ENCODE results near the gene RAD9A. TPM values are rescaled to one million over a fixed set of nuclear protein-coding genes. Genes with fewer than 3 reads are reported as not detected.

The RAD9A gene
- total RNA-seq, 2 experiments from 2014 or later = 59.5 to 60.4 TPM

DNA sequence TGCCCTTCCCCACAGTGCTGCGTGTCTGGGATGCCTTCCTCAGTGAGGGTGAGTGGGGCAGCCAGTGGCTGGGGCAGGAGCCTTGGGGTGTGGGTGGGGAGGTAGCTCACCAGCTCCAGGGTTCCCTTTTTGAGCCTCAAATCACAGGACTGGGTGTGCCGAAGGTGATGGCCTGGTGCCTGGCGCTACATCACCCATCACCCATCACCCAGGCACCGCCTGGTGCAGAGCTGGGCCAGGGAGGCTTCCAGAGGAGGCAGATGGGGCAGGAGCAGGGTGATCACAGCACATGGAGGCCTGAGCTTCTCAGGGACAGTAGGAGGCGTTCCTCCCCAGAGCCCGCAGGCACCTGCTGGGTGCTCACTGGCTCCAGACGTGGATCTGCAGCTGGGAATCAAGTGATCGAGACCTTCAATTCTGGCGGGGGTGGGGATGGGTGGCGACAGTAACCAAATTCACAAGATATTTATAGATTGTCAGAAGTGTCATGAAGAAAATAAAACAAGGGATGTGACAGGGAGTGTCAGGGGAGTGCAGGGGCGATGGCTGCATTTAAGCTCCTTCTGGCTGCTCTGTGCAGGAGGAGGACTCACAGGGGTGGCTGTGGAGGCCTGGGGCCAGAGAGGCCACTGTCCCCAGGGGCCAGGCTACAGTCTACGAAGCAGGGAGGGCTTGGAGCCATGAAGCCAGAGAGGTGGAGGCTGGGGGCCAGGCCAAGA is 15.3 kb downstream of the RAD9A start:
- Mint-ChIP-seq H3K36me3 (ENCODE audit: low read depth) (peaks cover 68% of the 10 kb centered on the region), H3K9me3 (ENCODE audit: insufficient read depth) (no peaks in the 10 kb centered on the region), H3K4me1 (ENCODE audit: low read depth) (peaks cover 77% of the 10 kb centered on the region), H3K4me3 (peak overlapping the region; percentile 92), H3K27me3 (ENCODE audit: low read depth) (no peaks in the 10 kb centered on the region), H3K27ac (peak overlapping the region; percentile 93)
- POLR2A ChIA-PET = interaction anchor here (0.8 to 3.5 kb wide), 13 partner anchors 11 to 135 kb away, joined by 3 to 61 read pairs (median 4); partner anchors contain the start of genes AIP and PTPRCAP
- CTCF ChIA-PET = interaction anchor here (0.7 to 3.4 kb wide), 9 partner anchors 12 to 145 kb away, joined by 3 to 35 read pairs (median 5); partner anchors contain the start of genes PTPRCAP, RAD9A and RPS6KB2
- ATAC-seq (no peak), DNase-seq (peak; percentile 48)

DNA sequence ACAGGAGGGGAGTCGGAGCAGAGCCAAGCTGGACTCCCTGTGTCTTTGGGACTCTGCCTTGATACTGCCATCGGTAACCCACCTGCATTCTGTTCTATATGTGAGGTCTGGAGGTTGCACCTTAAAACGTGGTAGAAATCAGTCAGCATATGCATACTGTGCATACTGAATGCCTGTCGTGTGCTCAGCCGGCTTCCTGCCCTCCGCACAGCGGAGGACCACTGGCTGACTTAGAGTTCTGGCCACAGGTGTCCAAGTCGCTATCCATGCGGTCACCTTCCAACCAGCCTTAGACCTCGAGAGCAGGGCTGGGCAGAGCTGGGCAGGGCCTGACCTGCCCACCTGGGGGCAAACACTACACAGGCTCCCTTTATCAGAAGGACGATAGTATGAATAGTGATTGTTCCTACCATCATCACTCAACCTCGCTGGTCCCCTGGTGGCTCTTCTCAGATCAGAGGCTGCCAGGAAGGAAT is 15.9 kb downstream of the RAD9A start:
- ATAC-seq (no peak), DNase-seq (peak; percentile 28)
- ChIA-PET POLR2A (interaction anchor here (0.9 to 3.5 kb wide), 15 partner anchors 11 to 136 kb away, joined by 3 to 61 read pairs (median 4); partner anchors contain the start of genes AIP, PTPRCAP and RAD9A), CTCF (interaction anchor here (0.9 to 3.4 kb wide), 11 partner anchors 11 to 145 kb away, joined by 3 to 35 read pairs (median 5); partner anchors contain the start of genes PITPNM1, POLD4, PTPRCAP and RAD9A)
- Mint-ChIP-seq H3K9me3 (ENCODE audit: insufficient read depth) (no peaks in the 10 kb centered on the region), H3K27ac (peak overlapping the region; percentile 93), H3K27me3 (ENCODE audit: low read depth) (no peaks in the 10 kb centered on the region), H3K4me1 (ENCODE audit: low read depth) (peaks cover 77% of the 10 kb centered on the region), H3K4me3 (peak overlapping the region; percentile 92), H3K36me3 (ENCODE audit: low read depth) (peaks cover 68% of the 10 kb centered on the region)

DNA sequence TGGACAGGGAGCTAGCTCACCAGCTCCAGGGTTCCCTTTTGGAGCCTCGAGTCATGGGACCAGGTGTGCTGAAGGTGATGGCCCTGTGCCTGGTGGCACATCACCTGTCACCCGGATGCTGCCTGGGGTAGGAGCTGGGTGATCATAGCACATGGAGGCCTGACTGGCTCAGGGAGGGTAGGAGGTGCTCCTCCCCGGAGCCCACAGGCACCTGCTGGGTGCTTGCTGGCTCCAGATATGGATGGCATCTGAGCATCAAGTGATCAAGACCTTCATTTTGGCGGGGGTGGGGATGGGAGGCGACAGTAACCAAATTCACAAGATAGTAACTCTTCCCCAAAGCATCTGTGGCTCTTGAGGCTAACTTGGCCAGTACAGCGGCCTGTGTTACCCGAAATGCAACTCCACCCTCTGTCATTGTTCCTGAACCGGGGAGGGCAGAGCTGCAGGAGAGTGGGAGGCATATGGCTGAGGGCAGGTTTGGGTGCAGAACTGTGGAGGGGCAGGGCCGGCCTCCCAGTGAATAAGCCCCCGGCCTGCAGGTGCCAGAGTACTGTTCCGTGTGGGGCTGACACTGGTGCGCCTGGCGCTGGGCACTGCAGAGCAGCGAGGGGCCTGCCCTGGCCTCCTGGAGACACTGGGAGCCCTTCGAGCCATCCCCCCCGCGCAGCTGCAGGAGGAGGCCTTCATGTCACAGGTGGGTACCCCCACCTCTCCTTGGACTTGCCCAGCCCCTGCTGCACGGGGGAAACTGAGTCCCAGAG is 16.8 kb downstream of the RAD9A start:
- POLR2A ChIA-PET = interaction anchor here (0.7 to 3.5 kb wide), 14 partner anchors 10 to 168 kb away, joined by 3 to 61 read pairs (median 5); partner anchors contain the start of genes PTPRCAP, RAD9A and TMEM134
- peak overlapping the region; percentile 92 for H3K4me3 Mint-ChIP-seq
- ATAC-seq = peak; percentile 35
- H3K36me3 Mint-ChIP-seq (ENCODE audit: low read depth) = peaks cover 68% of the 10 kb centered on the region
- CTCF ChIA-PET = interaction anchor here (0.9 to 3.4 kb wide), 10 partner anchors 10 to 141 kb away, joined by 3 to 35 read pairs (median 4); partner anchors contain the start of genes PITPNM1, POLD4 and RAD9A
- H3K27ac Mint-ChIP-seq = peak overlapping the region; percentile 93
- peaks cover 77% of the 10 kb centered on the region for H3K4me1 Mint-ChIP-seq (ENCODE audit: low read depth)
- peaks cover 2% of the 10 kb centered on the region for H3K27me3 Mint-ChIP-seq (ENCODE audit: low read depth)
- DNase-seq = peak; percentile 66
- H3K9me3 Mint-ChIP-seq (ENCODE audit: insufficient read depth) = no peaks in the 10 kb centered on the region

DNA sequence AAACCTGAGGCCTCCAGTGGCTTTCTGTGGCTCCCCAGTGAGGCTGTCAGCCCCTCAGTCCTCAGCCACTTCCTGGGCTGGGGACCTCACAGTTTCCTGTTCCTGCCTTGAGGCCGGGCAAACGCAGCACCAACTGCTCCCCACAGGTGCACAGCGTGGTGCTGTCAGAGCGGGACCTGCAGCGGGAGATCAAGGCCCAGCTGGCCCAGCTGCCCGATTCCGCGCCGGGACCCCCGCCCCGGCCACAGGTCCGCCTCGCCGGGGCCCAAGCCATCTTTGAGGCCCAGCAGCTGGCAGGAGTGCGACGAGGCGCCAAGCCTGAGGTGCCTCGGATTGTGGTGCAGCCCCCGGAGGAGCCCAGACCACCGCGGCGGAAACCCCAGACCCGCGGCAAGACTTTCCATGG is 17.5 kb downstream of the RAD9A start:
- DNase-seq (peak; percentile 93), ATAC-seq (peak; percentile 72)
- ChIA-PET CTCF (interaction anchor here (0.9 to 3.4 kb wide), 8 partner anchors 10 to 142 kb away, joined by 3 to 35 read pairs (median 4); partner anchors contain the start of genes PITPNM1 and POLD4), POLR2A (interaction anchor here (0.7 to 3.5 kb wide), 13 partner anchors 10 to 169 kb away, joined by 3 to 61 read pairs (median 5); partner anchors contain the start of genes PTPRCAP, RAD9A and TMEM134)
- Mint-ChIP-seq H3K27me3 (ENCODE audit: low read depth) (peaks cover 2% of the 10 kb centered on the region), H3K4me1 (ENCODE audit: low read depth) (peaks cover 80% of the 10 kb centered on the region), H3K9me3 (ENCODE audit: insufficient read depth) (no peaks in the 10 kb centered on the region), H3K36me3 (ENCODE audit: low read depth) (peaks cover 64% of the 10 kb centered on the region), H3K4me3 (peak overlapping the region; percentile 92), H3K27ac (peak overlapping the region; percentile 98)

DNA sequence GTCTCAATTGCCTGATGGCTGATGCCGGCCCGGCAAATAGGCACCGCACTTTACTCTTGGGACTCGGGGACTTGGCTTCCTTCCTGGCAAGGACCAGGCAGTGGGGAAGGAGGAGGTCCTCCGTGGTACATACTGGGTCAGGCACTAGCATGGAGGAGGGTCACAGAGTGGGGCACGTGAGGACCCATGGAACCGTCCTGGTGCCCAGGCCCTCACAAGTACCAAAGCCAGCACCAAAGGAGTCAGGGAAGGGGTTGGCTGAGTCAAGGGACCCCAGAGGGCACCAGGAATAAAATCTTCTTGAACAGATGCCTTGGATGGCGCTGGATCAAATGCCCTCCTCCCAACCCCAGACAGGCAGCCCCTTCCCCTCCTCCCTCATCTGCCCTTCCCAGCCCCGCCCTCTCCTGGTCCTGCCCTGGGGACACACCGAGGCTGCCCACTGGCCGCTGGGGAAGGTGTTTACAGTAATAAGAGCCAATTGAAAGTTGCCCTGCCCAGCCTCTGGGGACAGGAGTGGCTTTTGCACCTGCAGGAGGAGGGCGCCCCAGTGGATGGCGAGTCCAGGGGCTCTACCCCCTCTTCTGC is 18.1 kb downstream of the RAD9A start:
- ChIA-PET CTCF (interaction anchor here (1.2 to 3.4 kb wide), 3 partner anchors 9 to 142 kb away, joined by 4 to 35 read pairs (median 6); partner anchors contain the start of gene PITPNM1), POLR2A (interaction anchor here (1.3 to 3.5 kb wide), 7 partner anchors 9 to 75 kb away, joined by 5 to 61 read pairs (median 6); partner anchors contain the start of genes RAD9A and TMEM134)
- ATAC-seq (peak; percentile 1), DNase-seq (no peak)
- Mint-ChIP-seq H3K27ac (peak overlapping the region; percentile 98), H3K27me3 (ENCODE audit: low read depth) (peaks cover 2% of the 10 kb centered on the region), H3K4me3 (peak overlapping the region; percentile 92), H3K4me1 (ENCODE audit: low read depth) (peaks cover 81% of the 10 kb centered on the region), H3K9me3 (ENCODE audit: insufficient read depth) (no peaks in the 10 kb centered on the region), H3K36me3 (ENCODE audit: low read depth) (peaks cover 58% of the 10 kb centered on the region)

DNA sequence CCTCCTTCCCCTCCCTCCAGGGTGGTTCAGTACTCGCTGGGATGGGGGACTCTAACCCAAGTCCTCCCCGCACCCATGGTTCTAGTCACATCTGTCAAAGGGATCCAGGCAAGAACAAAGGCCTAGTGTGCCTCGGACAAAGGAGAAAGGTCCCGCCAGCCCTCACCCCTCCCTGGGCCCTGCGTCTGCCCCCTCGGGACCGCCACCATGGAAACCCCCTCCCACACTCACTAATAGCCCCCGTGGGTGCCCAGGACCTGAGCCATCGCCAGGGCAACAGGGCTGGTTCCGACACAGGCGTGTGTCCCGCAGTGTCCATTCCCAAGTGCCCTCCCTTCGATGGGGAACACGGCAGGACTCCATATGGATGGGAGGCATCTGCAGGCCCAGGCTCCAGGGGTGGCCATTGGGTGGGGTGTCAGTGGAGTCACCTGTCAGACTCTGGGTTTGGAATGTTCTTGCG is 18.6 kb downstream of the RAD9A start:
- ChIA-PET POLR2A (interaction anchor here (2.9 to 4.1 kb wide), 3 partner anchors 8 to 27 kb away, joined by 21 to 34 read pairs (median 27); partner anchors contain the start of genes PPP1CA, PTPRCAP and TBC1D10C), CTCF (no interaction called here)
- DNase-seq (no peak), ATAC-seq (no peak)
- H3K4me3 Mint-ChIP-seq = peak overlapping the region; percentile 92
- peaks cover 2% of the 10 kb centered on the region for H3K27me3 Mint-ChIP-seq (ENCODE audit: low read depth)
- H3K4me1 Mint-ChIP-seq (ENCODE audit: low read depth) = peaks cover 83% of the 10 kb centered on the region
- peaks cover 52% of the 10 kb centered on the region for H3K36me3 Mint-ChIP-seq (ENCODE audit: low read depth)
- no peaks in the 10 kb centered on the region for H3K9me3 Mint-ChIP-seq (ENCODE audit: insufficient read depth)
- H3K27ac Mint-ChIP-seq = peak overlapping the region; percentile 98

DNA sequence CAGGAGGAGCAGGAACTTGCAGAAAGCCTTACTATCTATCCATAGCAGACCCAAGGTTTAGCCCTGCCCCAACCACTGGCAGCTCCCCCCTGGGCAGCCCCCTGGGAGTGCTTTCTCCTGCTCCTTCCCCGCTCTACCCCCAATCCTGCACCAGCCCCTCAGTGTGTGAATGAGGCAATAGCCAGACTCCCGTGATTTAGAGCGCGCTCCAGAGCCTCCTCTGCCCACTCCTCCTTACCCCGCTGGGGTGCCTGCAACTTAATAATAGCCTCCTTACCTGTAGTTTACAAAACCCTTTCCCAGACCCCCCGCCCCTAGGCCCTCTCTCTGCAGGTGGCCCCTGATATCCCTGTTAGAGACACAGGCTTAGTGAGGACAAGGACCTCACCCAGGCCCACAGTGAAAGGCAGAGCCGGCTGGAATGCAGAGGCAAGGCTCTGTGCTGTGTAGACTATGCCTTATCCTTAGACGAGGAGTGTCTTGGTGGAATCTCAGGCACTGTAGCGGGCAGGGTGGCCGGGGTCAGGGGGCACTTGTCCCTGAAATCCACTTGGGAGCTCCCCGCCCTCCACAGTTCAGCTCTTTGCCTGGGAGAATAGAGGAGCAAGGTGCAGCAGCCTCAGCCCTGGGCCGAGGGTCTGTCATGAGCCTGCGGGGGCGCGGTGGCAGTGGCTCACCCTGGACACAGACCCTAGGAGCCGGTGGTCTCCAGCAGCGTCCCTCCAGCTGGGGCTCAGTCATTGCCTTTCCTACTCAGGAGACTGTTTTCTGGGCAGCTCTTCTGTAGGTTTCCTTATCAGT is 19.4 kb downstream of the RAD9A start:
- H3K36me3 Mint-ChIP-seq (ENCODE audit: low read depth) = peaks cover 46% of the 10 kb centered on the region
- no peak for DNase-seq
- POLR2A ChIA-PET = interaction anchor here (0.7 to 4.1 kb wide), 8 partner anchors 9 to 143 kb away, joined by 3 to 34 read pairs (median 5); partner anchors contain the start of genes PPP1CA, PTPRCAP, RAD9A and TBC1D10C
- H3K9me3 Mint-ChIP-seq (ENCODE audit: insufficient read depth) = no peaks in the 10 kb centered on the region
- peaks cover 83% of the 10 kb centered on the region for H3K4me1 Mint-ChIP-seq (ENCODE audit: low read depth)
- H3K27ac Mint-ChIP-seq = peak overlapping the region; percentile 69
- no peak for ATAC-seq
- CTCF ChIA-PET = interaction anchor here (4.3 kb wide), 1 partner anchor 10 kb away, joined by 29 read pairs; the partner anchor contains the start of gene PPP1CA
- H3K27me3 Mint-ChIP-seq (ENCODE audit: low read depth) = peaks cover 2% of the 10 kb centered on the region
- peak overlapping the region; percentile 92 for H3K4me3 Mint-ChIP-seq

DNA sequence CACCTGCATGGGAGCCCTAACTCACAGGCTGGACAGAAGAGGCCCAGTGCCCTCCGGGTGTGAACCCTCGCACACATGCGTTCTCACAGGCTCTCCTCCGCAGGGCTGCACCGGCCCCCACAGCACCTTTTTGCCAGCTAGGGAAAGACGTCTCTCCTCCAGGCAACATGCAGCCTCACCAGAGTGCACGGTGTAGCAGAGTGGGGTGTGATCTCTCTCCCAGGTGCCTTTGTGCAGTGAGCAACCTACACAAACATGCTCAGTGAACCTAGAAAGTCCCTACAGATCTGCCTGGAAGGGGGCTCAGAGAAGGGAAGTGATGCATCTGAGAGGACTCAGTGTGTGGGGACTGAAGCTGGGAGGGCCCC is 20.0 kb downstream of the RAD9A start:
- H3K27ac Mint-ChIP-seq = peak overlapping the region; percentile 69
- CTCF ChIA-PET = interaction anchor here (1.4 to 4.3 kb wide), 3 partner anchors 8 to 26 kb away, joined by 6 to 29 read pairs (median 6); partner anchors contain the start of genes PPP1CA, PTPRCAP and TBC1D10C
- no peaks in the 10 kb centered on the region for H3K9me3 Mint-ChIP-seq (ENCODE audit: insufficient read depth)
- POLR2A ChIA-PET = interaction anchor here (0.6 to 4.1 kb wide), 9 partner anchors 9 to 144 kb away, joined by 3 to 34 read pairs (median 5); partner anchors contain the start of genes AIP, PPP1CA, PTPRCAP and RAD9A
- no peak overlapping the region for H3K4me3 Mint-ChIP-seq
- H3K36me3 Mint-ChIP-seq (ENCODE audit: low read depth) = peaks cover 41% of the 10 kb centered on the region
- no peak for ATAC-seq
- peaks cover 2% of the 10 kb centered on the region for H3K27me3 Mint-ChIP-seq (ENCODE audit: low read depth)
- H3K4me1 Mint-ChIP-seq (ENCODE audit: low read depth) = peaks cover 83% of the 10 kb centered on the region
- no peak for DNase-seq

DNA sequence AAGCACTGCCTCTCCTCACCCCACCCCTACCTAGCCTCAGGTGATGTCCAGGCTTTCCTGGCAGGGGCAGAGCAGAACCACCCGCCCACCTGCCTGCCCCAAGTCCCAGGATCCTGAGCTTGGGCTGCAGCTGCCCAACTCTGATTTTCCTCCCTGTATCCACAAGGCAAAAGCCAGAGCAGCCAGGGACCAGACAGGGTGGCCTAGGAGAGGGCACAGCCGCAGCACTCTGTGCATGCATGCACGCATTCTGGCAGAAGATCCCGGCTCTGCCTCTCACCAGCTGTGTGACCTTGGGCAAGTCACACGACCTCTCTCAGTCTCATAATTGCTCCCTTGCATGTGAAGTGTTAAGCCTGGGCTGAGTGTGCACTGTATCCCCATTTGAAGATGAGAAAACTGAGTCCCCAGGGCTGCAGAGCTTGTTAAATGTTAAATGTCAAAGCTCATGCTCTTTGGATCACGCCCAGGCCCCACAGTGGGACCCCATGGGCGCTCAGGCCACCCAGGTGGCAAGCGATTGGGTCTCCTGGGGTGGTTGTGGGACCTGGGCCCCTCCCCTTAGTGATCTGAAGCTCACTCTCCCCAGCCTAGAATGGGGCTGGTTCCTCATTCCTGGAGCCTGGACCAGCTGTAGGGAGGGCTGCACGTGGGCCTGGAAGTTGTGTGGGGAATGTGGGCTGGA is 20.9 kb downstream of the RAD9A start:
- no peak for ATAC-seq
- Mint-ChIP-seq H3K4me1 (ENCODE audit: low read depth) (peaks cover 80% of the 10 kb centered on the region), H3K9me3 (ENCODE audit: insufficient read depth) (no peaks in the 10 kb centered on the region), H3K36me3 (ENCODE audit: low read depth) (peaks cover 34% of the 10 kb centered on the region), H3K27me3 (ENCODE audit: low read depth) (peaks cover 2% of the 10 kb centered on the region), H3K4me3 (no peak overlapping the region), H3K27ac (peak overlapping the region; percentile 69)
- ChIA-PET CTCF (interaction anchor here (1.4 to 4.3 kb wide), 3 partner anchors 9 to 25 kb away, joined by 6 to 29 read pairs (median 6); partner anchors contain the start of genes PPP1CA, PTPRCAP and TBC1D10C), POLR2A (interaction anchor here (0.7 to 4.1 kb wide), 10 partner anchors 8 to 141 kb away, joined by 3 to 34 read pairs (median 5); partner anchors contain the start of genes ANKRD13D, PPP1CA, PTPRCAP and RAD9A)
- no peak for DNase-seq
